Activated CD8-positive, alpha-beta memory T cell treated with anti-CD3 and anti-CD28 coated beads for 1 hour (primary cell): ENCODE data around the gene DNAJB6.

Experiments
- DNase-seq, 2 donors: peaks; one replicate each; pipeline ENCODE4 v3.0.0-alpha.2; 2020; ENCODE audit warnings: low read depth in 1 of 2; ENCODE audit errors: extremely low read depth in 1 of 2

The DNAJB6 gene

DNA sequence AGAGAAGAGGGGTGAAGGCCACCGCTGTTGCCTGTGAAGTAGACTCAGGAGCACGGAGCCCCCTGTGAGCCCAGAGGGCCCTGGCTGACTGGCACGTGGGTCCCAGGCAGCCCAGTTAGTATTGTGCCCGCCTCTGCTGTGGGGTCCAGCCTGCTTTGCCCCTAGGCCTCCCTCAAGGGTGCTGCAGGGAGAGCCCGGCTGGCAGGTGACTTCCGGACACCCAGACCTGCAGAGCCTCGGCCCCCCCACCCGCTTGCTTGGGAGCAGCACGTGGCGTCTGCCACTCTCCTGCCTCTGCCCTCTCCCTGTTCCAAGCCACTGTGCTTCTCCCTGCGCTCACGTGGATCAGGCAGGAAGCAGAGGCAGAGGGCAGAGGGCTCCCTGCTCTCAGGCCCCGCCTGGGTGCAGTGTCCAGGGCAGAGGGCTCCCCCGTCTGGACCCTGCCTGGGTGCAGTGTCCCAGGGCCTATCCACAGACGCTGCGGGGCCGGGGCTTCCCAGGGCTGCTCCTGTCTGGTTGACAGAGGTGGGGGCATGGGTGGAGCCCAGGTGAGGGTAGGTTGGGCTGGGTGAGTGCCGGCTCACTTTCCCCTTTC is 88.4 kb downstream of the DNAJB6 start:
- DNase-seq, result no peak

GRCh38 chr7:157425761-157426160 is 89.0 kb downstream of the DNAJB6 start:
- no peak for DNase-seq

DNA sequence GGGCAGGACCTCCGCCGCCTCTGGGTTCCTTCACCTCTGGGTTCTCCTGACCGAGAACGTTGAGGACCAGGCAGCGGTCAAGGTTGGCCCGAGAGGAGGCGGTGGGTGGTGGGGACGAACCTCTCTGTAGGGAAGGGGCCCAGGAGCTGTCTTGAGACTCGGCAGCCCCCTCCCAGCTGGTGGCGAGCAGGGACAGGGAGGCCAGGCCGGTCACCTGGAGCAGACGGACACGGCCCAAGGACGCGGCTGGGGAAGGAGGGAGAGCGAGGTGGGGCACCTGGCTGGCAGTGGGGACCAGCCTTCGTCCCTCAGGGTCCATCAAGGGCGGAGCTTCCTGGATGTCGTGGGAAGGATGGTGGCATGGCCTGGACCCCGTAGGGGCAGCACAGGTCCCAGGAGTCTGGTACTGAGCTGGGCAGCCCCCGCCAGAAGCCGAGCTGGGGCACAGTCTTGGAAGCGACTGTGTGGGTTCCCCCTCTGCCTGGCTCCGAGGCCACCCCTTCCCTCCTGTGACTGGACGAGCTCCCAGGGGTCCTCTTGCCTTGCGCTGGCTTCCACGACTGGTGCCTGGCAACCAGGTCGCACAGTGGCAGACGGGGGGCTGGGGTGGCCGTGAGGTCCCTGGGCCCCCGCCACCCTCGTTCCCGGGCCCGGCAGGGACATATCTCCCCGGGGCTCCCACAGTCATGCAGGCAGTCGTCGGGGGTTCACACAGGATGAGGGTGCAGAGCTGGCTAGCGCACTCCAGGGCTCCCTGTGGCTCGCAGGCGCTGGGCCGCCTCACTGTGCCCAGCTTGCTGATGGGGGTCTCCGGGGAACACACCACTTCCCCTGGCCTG is 89.9 kb downstream of the DNAJB6 start:
- no peak for DNase-seq

GRCh38 chr7:157427811-157428553 is 91.2 kb downstream of the DNAJB6 start:
- no peak for DNase-seq

- no peak for DNase-seq
Observed at GRCh38 chr7:157428554-157428945, 91.7 kb downstream of the DNAJB6 start.

DNA sequence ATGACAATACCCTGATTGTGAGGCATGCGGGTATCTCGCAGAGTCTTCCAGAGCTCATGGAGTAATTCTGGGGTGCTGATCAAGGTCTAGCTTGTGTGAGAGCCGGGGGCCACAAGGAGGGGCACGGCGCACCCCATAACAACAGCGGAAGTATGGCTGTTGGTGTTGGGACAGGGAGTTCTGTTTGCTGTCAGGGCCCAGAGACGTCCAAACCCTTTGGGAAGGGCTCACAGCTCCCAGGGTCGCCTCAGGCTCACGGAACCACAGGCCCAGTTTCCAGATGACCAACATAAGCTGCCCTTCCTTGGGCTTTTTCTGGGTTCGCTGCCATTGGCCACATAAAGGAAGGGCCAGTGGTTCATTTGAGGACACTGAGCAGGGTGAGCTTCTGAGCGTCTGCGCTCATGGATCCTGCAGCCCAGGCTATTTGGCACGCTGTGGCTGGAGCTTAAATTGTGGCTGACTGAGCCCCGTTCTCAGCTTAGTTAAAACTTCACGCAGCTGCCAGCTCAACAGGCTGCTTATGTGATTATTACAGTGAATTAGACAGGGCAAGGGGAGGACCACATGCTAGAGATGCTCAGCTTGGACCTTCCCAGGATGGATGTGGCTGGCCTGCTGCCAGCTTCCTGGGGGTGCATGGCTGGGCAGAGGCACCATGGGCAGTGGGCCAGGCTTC is 92.3 kb downstream of the DNAJB6 start:
- DNase-seq, result no peak

- no peak for DNase-seq
Observed at GRCh38 chr7:157429680-157430224, 92.9 kb downstream of the DNAJB6 start.

GRCh38 chr7:157430721-157431120 is 93.9 kb downstream of the DNAJB6 start:
- DNase-seq, result no peak

GRCh38 chr7:157431173-157431950 is 94.6 kb downstream of the DNAJB6 start:
- no peak for DNase-seq

GRCh38 chr7:157431951-157432540 is 95.2 kb downstream of the DNAJB6 start:
- no peak for DNase-seq

DNA sequence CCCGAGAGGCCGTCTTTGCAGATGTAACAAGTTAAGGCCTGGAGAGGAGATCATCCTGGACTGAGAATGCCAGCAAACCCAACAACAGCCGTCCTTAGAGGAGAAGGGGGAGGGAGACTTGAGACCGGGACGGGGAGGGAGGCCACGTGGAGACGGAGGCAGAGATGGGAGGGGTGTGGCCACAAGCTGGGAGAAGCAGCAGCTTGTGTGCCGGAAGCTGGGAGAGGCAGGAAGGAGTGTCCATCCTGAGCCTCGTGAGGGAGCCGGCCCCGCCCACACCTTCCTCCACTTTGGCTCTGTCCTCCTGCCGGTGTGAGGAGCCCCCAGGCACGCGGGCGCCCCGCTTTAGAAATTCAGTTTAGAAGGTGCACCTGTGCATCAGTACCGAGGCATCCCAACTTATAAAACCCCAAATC is 95.7 kb downstream of the DNAJB6 start:
- no peak for DNase-seq

DNA sequence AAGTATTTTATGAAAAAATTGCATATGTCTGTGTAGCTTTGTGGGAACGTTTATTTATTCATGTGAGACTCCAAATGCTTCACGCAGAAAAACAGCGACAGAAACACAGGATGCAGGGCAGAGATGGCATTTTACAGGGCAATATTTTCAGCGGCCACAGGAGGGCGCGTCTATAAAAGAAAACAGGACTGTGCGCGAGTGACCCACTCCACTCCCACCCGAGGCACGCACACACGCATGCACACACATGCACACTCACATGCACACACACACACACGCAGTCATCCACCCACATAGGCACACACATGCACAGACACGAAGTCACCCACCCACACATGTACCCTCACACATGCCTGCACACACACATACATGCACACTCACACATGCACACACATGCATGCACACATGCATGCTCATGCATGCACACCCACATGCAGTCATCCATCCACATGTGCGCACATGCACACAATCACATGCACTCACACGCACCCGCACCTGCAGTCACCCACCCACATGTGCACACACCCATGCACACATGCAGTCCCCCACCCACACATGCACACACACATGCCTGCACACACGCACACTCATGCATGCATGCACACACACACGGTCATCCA is 96.3 kb downstream of the DNAJB6 start:
- peak in 1 of 2 donors; percentile 33 for DNase-seq

DNA sequence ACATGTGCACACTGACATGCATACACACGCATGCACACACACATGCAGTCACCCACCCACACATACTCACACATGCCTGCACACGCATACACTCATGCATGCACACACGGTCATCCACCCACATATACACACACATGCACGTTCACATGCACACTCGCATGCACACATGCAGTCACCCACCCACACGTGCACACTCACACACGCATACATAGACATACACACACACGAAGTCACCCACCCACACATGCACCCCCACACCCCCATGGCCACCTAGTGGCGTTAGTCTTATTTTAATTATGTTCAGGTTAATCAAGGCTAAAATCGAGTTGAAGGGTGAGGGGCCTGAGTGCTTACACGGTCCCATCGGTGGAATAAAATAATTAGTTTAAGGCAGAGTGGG is 96.8 kb downstream of the DNAJB6 start:
- DNase-seq, result no peak

GRCh38 chr7:157434231-157434630 is 97.4 kb downstream of the DNAJB6 start:
- no peak for DNase-seq

DNA sequence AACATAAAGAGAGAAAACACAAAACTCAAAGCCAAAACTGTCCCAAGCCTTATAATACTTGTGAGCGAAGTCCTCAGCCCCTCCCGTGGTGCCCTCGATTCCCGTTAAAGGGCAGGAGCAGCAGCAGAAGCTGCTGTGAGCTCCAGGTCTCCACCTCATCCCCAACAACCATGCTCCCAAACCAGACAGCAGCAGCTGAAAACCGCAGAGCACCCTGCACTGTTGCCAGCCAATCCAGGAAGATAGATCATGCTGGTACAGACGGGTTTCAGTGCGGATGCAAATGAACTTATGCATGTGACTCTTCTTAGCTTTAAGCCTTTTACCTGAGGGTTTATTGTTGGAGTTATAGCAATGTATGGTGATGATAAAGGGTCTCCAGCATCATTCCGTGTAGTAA is 97.9 kb downstream of the DNAJB6 start:
- no peak for DNase-seq

DNA sequence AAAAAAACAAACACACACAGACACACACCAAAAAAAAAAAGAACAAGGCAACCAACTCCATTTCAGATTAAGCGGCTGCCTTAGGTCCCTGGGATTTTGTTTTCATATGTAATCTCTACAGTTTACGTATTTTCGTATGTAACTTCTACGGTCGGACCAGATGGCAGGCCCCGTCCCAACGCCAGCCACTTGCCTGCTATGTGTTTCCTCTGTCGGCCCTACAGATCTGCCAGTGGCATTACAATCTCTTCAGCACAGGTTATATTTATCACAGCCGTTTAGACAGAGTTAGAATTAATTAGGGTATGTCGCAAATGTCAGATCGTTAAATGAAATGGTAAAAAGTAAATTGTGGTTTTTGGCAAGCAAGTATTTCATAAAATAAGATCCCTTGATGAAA is 99.3 kb downstream of the DNAJB6 start:
- DNase-seq, result no peak

- DNase-seq, result no peak
Observed at GRCh38 chr7:157436763-157437480, 100.1 kb downstream of the DNAJB6 start.

DNA sequence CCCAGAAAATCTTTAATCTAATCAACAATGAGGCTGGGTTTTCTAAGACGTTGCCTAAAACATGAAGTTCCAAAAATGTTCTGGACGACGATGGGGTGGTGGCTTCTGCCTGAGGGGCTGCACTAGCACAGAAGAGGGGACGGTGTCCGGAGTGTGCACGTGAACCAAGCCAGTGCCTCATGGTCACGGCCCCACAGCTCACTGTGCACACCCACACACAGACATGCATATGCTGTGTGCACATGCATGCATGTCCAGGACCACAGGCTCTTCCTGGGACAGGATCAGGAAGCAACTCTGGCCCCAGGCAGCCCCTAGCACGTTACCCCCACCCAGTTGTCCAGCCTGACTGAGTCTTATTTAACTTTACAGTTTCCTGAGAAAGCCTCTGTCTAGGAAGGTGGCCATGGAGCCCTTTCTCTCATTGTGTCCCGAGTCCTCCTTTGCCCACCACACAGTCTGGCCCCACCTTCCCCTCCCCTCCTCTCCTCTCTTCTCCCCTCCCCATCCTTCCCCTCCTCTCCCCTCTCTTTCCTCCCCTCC is 100.8 kb downstream of the DNAJB6 start:
- no peak for DNase-seq
